ENCODE results near the gene ACOT7.
A peak's percentile ranks its signal among the peaks of the same experiment; 100 is the strongest.

The ACOT7 gene

DNA sequence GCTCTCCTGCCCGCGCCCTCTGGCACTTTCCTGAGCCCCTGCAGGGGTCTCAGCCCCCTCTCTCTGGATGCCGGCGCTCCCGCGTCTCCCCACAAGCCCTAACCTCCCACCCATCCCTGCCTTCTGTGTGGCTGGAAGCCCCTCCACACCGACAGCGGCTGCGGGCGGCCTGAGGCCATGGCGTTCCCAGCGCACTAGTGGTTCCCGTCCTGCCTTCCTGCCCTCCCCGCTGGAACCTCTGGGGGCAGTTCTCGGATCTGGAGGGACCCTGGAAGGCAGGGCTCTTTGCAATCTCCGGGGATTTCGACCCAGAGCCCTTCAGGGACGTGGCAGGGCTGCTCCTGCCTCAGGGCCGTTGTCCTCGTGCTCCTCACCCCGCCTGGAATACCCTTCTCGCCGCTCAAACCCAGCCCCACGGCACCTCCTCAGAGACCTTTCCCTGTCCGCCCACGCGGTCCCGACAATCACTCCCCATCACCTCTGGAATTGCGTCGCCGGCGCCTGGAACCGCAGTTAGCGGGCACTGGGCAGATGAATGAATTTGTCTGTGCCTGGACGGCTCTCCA, 30.5 kb upstream of the ACOT7 start:
- Histone ChIP-seq H3K4me3 (ENCODE audit: insufficient read depth, low read depth, low read length) (no peak overlapping the region), H3K36me3 (ENCODE audit: control insufficient read depth, insufficient read depth, low read length) (no peaks in the 10 kb centered on the region), H3K4me1 (ENCODE audit: control insufficient read depth, insufficient read depth, low read length) (peaks cover 24% of the 10 kb centered on the region), H3K27ac (ENCODE audit: insufficient read depth, low read depth, low read length, poor library complexity, severe bottlenecking) (no peak overlapping the region), H3K27me3 (ENCODE audit: control insufficient read depth, insufficient read depth, low read length, poor library complexity, severe bottlenecking) (peaks cover 85% of the 10 kb centered on the region), H3K9me3 (ENCODE audit: control insufficient read depth, low read length) (no peaks in the 10 kb centered on the region)
- 10 to 13% methylated on average over 35 of the region's 35 CpGs for WGBS, 2 experiments

DNA sequence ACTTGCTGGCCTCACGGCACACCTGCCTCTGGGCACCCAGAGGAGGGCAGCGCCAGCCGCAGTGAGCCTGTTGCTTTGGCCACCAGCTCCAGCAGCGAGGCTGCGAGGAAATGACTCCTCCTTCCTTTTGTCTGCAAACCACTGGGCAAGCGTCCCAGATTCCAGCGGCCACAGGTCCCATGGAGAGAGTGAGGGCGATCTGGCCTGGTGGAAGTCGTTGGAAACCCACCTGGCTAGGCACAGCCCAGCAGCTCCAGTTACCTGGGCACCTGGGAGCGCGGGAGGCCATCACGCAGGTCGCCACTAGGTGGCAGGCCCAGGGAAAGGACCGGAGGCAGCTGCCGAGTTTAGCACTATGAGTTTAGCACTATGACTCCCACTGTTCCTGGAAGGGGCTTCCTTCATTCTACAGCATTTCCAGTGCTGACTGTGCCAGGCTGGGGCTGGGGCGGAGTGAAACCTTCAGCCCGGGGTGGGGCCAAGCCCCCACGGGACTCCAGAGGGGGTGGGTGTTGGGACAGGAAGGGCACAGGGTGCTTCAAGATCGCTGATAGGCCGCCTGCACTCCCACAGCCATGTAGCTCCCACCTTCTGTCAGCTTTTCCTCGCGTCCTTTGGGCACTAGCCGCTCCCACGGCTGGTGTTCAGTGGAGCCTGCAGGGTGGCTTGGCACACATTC, 29.9 kb upstream of the ACOT7 start:
- 17 to 18% methylated on average over 24 of the region's 24 CpGs for WGBS, 2 experiments
- Histone ChIP-seq H3K4me1 (ENCODE audit: control insufficient read depth, insufficient read depth, low read length) (peaks cover 26% of the 10 kb centered on the region), H3K27ac (ENCODE audit: insufficient read depth, low read depth, low read length, poor library complexity, severe bottlenecking) (no peak overlapping the region), H3K36me3 (ENCODE audit: control insufficient read depth, insufficient read depth, low read length) (no peaks in the 10 kb centered on the region), H3K4me3 (ENCODE audit: insufficient read depth, low read depth, low read length) (no peak overlapping the region), H3K9me3 (ENCODE audit: control insufficient read depth, low read length) (no peaks in the 10 kb centered on the region), H3K27me3 (ENCODE audit: control insufficient read depth, insufficient read depth, low read length, poor library complexity, severe bottlenecking) (peaks cover 91% of the 10 kb centered on the region)

DNA sequence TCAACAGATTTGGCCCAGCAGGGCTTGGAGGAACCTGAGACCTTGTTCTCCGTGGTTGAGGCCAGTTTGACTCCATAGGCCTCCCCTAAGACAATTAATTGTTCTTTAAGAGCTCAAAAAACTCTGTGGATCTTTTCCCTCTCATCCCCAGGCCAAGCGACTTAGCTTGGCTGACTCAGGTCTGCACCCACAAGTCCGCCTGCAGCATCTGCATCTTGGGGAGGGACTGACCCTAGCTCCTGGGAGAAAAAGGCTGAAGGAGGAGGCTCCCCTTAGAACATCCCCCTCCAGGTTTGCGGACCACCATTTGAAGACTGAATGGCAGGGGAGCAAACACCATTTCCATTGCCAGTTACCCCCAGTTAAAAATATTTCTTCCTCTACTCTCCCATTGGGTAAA, 27.7 kb upstream of the ACOT7 start:
- no peak overlapping the region for H3K27ac ChIP-seq (ENCODE audit: insufficient read depth, low read depth, low read length, poor library complexity, severe bottlenecking)
- 55 to 57% methylated on average over 4 of the region's 4 CpGs for WGBS, 2 experiments
- H3K4me3 ChIP-seq (ENCODE audit: insufficient read depth, low read depth, low read length) = no peak overlapping the region
- no peaks in the 10 kb centered on the region for H3K9me3 ChIP-seq (ENCODE audit: control insufficient read depth, low read length)
- peaks cover 16% of the 10 kb centered on the region for H3K4me1 ChIP-seq (ENCODE audit: control insufficient read depth, insufficient read depth, low read length)
- peaks cover 100% of the 10 kb centered on the region for H3K27me3 ChIP-seq (ENCODE audit: control insufficient read depth, insufficient read depth, low read length, poor library complexity, severe bottlenecking)
- no peaks in the 10 kb centered on the region for H3K36me3 ChIP-seq (ENCODE audit: control insufficient read depth, insufficient read depth, low read length)

DNA sequence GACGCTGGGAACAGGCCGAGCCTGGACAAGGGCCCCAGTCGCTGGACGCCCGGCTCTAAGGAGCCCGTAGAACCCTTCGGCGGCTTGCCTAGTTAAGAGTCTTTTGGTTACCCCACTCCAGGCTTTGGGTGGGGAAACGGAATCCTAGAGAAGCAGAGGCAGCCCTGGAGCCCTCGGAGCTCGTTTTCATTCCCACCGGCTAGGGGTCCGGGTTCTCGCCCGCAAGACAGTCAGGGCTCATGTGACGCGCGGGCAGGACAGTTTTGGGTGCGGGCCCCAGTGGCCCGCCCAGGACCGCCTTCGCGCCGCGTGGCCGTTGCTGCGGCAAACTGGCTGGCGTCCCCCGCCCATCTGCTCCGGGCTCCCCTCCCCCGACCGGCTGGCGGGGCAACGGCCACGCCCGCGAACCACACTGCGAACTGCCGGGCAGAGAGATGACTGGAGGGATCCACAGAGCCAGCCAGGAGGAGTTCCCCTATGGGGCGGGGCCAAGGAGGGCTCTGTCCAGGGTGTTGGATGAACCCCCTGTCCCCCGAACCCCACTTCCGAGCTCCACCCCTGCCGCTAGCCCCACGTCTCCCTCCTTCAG, 27.0 kb upstream of the ACOT7 start:
- Histone ChIP-seq H3K27ac (ENCODE audit: insufficient read depth, low read depth, low read length, poor library complexity, severe bottlenecking) (no peak overlapping the region), H3K9me3 (ENCODE audit: control insufficient read depth, low read length) (no peaks in the 10 kb centered on the region), H3K27me3 (ENCODE audit: control insufficient read depth, insufficient read depth, low read length, poor library complexity, severe bottlenecking) (peaks cover 100% of the 10 kb centered on the region), H3K4me3 (ENCODE audit: insufficient read depth, low read depth, low read length) (no peak overlapping the region), H3K4me1 (ENCODE audit: control insufficient read depth, insufficient read depth, low read length) (peaks cover 16% of the 10 kb centered on the region), H3K36me3 (ENCODE audit: control insufficient read depth, insufficient read depth, low read length) (no peaks in the 10 kb centered on the region)
- WGBS, 2 experiments = 12% methylated on average over 44 of the region's 44 CpGs

DNA sequence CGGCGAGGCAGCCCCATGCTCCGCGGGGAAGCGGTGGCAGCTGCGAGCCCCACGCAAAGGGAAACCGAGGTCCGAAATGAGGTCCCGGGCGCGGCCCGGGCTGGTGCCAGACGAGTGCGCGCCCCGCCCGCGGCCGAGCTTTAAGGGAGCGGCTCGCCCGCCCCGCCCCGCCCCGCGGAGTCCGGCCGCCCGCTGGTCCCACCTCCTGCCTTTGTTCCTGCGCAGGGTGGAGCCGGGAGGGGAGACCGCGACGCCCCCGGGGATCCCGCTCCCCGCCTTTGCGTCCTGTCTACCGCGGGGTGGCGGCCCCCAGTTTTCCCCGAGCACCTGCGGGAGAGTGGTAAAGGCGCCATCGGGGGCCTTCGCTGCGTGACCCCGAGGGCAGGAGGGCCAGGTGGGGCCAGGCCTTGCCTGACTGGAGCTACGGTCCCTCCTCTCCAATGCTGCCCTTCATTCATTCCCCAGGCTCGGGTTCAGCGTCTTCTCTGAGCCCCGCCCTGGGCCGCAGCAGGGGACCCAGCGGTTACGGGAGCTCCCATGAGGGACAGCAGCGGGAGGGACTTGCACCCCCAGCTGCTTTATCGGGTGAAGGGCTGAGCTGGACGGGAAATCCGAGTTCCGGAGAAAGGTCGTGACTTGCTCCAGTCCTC, 26.4 kb upstream of the ACOT7 start, which contains the start of gene HES2:
HES2 (minus strand) TSS at position 116 of the 650 bp plus-strand sequence; CDS start at position 17, 99 bp downstream.
- 1% methylated on average over 62 of the region's 62 CpGs for WGBS, 2 experiments
- Histone ChIP-seq H3K36me3 (ENCODE audit: control insufficient read depth, insufficient read depth, low read length) (no peaks in the 10 kb centered on the region), H3K9me3 (ENCODE audit: control insufficient read depth, low read length) (no peaks in the 10 kb centered on the region), H3K4me3 (ENCODE audit: insufficient read depth, low read depth, low read length) (peak within 1 kb of the TSS; percentile 27), H3K4me1 (ENCODE audit: control insufficient read depth, insufficient read depth, low read length) (peaks cover 16% of the 10 kb centered on the region), H3K27ac (ENCODE audit: insufficient read depth, low read depth, low read length, poor library complexity, severe bottlenecking) (no peak within 1 kb of the TSS), H3K27me3 (ENCODE audit: control insufficient read depth, insufficient read depth, low read length, poor library complexity, severe bottlenecking) (peaks cover 100% of the 10 kb centered on the region)

DNA sequence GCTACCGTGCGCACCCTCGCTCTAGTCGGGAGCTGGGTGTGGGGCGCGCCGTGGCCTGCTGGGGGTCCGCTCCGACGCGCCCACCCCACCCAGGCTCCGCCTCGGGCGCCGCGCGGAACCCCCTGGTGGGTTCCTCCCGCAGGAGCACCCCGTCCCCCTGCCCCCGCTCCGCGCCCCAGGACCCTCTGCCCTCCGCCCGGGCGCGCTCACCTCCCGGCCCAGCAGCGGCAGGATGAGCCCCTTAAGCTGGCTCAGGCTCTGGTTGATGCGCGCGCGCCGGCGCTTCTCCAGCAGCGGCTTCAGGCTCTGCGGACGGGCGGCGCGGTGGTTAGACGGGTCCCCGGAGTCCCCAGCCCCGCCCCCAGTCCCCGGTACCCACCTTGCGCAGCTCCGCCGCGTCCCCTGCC, 25.8 kb upstream of the ACOT7 start:
- Histone ChIP-seq H3K27ac (ENCODE audit: insufficient read depth, low read depth, low read length, poor library complexity, severe bottlenecking) (no peak overlapping the region), H3K27me3 (ENCODE audit: control insufficient read depth, insufficient read depth, low read length, poor library complexity, severe bottlenecking) (peaks cover 100% of the 10 kb centered on the region), H3K36me3 (ENCODE audit: control insufficient read depth, insufficient read depth, low read length) (no peaks in the 10 kb centered on the region), H3K4me1 (ENCODE audit: control insufficient read depth, insufficient read depth, low read length) (peaks cover 16% of the 10 kb centered on the region), H3K9me3 (ENCODE audit: control insufficient read depth, low read length) (no peaks in the 10 kb centered on the region), H3K4me3 (ENCODE audit: insufficient read depth, low read depth, low read length) (peak overlapping the region; percentile 27)
- 3 to 4% methylated on average over 48 of the region's 48 CpGs for WGBS, 2 experiments

DNA sequence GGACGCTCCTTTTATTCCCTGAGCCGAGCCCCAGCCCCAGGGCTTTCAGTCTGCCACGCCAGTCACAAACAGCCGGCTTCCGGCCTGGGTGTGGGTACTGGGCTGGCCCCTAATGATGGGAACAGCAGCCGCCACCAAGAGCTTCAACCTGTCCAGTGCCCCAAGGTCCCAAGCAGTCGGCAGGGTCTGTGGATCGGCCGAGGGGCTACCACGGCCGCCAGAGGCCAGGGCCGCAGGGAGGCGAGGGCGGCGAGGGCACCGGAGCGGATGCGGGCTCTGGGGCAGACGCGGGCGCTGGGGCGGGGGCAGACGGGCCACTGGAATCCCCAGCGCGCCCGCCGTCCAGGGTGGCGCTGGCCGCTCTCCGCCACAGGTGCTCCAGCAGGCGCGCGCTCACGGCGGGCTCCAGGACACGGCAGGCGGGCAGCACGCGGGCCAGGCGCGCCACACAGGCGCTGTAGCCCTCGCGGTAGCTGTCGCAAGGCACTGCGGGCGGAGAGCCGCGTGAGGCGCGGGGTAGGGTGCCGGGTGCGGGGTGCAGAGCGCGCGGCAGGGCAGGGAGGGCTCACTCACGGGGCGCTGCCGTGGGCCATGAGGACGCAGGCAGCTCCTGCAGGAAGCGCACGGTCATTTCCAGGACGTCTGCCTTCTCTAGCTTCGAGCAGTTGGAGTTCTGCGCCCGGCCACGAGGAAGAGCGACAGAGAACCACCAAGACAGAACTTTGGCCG, 25.3 kb upstream of the ACOT7 start:
- Histone ChIP-seq H3K9me3 (ENCODE audit: control insufficient read depth, low read length) (no peaks in the 10 kb centered on the region), H3K4me3 (ENCODE audit: insufficient read depth, low read depth, low read length) (peak overlapping the region; percentile 27), H3K36me3 (ENCODE audit: control insufficient read depth, insufficient read depth, low read length) (no peaks in the 10 kb centered on the region), H3K27ac (ENCODE audit: insufficient read depth, low read depth, low read length, poor library complexity, severe bottlenecking) (no peak overlapping the region), H3K4me1 (ENCODE audit: control insufficient read depth, insufficient read depth, low read length) (peaks cover 16% of the 10 kb centered on the region), H3K27me3 (ENCODE audit: control insufficient read depth, insufficient read depth, low read length, poor library complexity, severe bottlenecking) (peaks cover 96% of the 10 kb centered on the region)
- WGBS, 2 experiments = 17 to 19% methylated on average over 69 of the region's 69 CpGs

DNA sequence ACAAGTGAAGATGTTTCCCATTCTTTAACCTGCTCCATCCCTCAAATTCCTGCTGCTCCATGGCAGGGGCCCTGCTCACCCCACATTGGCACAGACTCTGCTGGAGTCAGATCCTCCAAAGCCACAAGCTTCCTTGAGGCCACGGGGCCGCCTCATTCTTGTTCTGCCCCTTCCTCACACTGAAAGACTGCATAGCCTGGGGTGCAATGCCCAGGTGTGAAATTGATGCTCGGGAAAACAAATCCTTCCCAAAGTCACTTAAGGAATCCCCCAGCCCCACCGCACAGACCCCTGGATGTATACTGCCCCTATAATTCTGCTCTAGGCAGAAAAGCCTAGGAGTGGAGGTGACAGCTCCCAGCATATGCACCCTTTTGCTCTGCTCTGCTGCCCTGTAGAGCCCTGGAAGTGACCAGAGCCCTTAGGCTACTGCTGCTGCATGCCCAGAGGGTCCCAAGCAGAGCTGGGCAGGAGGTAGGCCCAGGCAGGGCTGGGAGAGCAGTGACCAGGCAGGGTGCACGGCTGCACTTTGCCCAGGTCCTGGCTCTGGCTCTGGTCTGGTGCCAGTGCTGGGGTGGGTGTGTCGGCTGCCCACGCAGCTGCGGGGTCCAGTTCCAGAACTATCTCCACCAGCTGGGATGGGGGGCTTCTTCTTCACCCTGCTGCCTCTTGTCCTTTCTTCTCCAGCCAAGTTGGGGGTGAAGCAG, 24.5 kb upstream of the ACOT7 start:
- H3K36me3 ChIP-seq (ENCODE audit: control insufficient read depth, insufficient read depth, low read length) = no peaks in the 10 kb centered on the region
- WGBS, 2 experiments = 76 to 81% methylated on average over 8 of the region's 8 CpGs
- H3K27ac ChIP-seq (ENCODE audit: insufficient read depth, low read depth, low read length, poor library complexity, severe bottlenecking) = no peak overlapping the region
- peaks cover 95% of the 10 kb centered on the region for H3K27me3 ChIP-seq (ENCODE audit: control insufficient read depth, insufficient read depth, low read length, poor library complexity, severe bottlenecking)
- peaks cover 12% of the 10 kb centered on the region for H3K4me1 ChIP-seq (ENCODE audit: control insufficient read depth, insufficient read depth, low read length)
- H3K4me3 ChIP-seq (ENCODE audit: insufficient read depth, low read depth, low read length) = no peak overlapping the region
- H3K9me3 ChIP-seq (ENCODE audit: control insufficient read depth, low read length) = no peaks in the 10 kb centered on the region

DNA sequence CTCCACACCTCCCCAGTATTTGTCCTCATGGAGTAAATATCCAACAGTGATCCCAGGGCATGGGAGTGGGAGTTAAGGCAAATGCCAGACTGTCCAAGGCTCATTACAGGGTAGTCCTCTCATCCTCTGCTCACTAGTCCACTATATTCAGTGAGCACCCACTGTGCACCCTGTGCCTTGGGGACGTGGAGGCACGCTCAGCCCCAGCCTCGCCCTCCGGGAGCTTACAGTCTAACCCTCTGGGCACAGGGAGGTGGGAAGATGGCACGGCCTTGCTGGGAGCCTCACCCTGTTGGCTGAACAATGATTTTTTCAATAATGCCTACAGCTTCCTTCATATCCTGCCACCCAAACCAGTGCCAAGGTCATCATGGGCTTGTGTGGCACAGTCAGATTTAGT, 23.3 kb upstream of the ACOT7 start:
- Histone ChIP-seq H3K9me3 (ENCODE audit: control insufficient read depth, low read length) (no peaks in the 10 kb centered on the region), H3K4me1 (ENCODE audit: control insufficient read depth, insufficient read depth, low read length) (peaks cover 12% of the 10 kb centered on the region), H3K27me3 (ENCODE audit: control insufficient read depth, insufficient read depth, low read length, poor library complexity, severe bottlenecking) (peaks cover 86% of the 10 kb centered on the region), H3K27ac (ENCODE audit: insufficient read depth, low read depth, low read length, poor library complexity, severe bottlenecking) (no peak overlapping the region), H3K36me3 (ENCODE audit: control insufficient read depth, insufficient read depth, low read length) (no peaks in the 10 kb centered on the region), H3K4me3 (ENCODE audit: insufficient read depth, low read depth, low read length) (no peak overlapping the region)
- 91 to 92% methylated on average over 5 of the region's 5 CpGs for WGBS, 2 experiments
